Lower leg skin (tissue), 3 donors: ENCODE results near the gene FGD1.

Source experiments
- POLR2A ChIP-seq, 2 donors: fragments of 450-650 bp; IDR thresholded peaks; one replicate each; pipeline ENCODE4 v1.6.1; 2016 to 2017; ENCODE audit warnings: antibody characterized with exemption in 2 of 2, mild to moderate bottlenecking in 1 of 2, moderate library complexity in 1 of 2
- TF ChIP-seq, protein P1 (sequence below), 3 donors: fragments of 450-650 bp; IDR thresholded peaks; one replicate each; pipeline ENCODE4 v1.5.1; 2016; ENCODE audit warnings: antibody characterized with exemption in 3 of 3, mild to moderate bottlenecking in 3 of 3, moderate library complexity in 2 of 3

DNA sequence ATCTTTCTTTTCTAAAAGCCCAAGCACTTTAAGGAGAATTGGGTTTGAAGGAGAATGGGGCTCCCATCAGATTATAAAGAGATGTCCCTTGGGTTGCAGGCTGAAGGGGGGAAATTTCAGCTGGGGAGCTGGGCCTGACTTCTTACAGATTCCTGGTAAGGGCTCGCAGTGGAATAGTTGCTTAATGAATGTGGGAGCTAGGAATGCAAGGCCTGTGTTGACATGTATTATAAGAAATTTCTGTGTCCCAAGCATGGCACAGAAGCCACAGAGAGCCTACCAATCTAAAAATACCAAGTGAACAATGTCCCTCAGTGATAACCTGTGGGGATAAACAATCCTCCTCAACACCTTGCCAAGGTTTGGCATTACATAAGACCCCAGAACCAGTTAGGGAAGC lies 98.9 kb downstream of the FGD1 start:
- TF ChIP-seq, protein P1, sequence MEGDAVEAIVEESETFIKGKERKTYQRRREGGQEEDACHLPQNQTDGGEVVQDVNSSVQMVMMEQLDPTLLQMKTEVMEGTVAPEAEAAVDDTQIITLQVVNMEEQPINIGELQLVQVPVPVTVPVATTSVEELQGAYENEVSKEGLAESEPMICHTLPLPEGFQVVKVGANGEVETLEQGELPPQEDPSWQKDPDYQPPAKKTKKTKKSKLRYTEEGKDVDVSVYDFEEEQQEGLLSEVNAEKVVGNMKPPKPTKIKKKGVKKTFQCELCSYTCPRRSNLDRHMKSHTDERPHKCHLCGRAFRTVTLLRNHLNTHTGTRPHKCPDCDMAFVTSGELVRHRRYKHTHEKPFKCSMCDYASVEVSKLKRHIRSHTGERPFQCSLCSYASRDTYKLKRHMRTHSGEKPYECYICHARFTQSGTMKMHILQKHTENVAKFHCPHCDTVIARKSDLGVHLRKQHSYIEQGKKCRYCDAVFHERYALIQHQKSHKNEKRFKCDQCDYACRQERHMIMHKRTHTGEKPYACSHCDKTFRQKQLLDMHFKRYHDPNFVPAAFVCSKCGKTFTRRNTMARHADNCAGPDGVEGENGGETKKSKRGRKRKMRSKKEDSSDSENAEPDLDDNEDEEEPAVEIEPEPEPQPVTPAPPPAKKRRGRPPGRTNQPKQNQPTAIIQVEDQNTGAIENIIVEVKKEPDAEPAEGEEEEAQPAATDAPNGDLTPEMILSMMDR (IDR thresholded peaks at IDR 0.05): no peak
- TF ChIP-seq POLR2A (IDR thresholded peaks at IDR 0.05): no peak
